CD4-positive, alpha-beta T cell treated with Interleukin-21 for 1 hour (primary cell): ENCODE measurements around the gene PDE4D.
"Not testable (repeated sequence)": the region's sequence is repeated elsewhere in the genome, so short reads cannot be mapped to it uniquely, and the experiment has no call there.

Source experiments
- DNase-seq: peaks from one replicate; pipeline ENCODE4 v3.0.0-alpha.2; 2020

PDE4D gene

GRCh38 chr5:59317023-59317773 lies 576.3 kb downstream of the PDE4D start:
- no peak for DNase-seq

- no peak for DNase-seq
These were observed 581.3 kb downstream of the PDE4D start for GRCh38 chr5:59312223-59312622.

DNA sequence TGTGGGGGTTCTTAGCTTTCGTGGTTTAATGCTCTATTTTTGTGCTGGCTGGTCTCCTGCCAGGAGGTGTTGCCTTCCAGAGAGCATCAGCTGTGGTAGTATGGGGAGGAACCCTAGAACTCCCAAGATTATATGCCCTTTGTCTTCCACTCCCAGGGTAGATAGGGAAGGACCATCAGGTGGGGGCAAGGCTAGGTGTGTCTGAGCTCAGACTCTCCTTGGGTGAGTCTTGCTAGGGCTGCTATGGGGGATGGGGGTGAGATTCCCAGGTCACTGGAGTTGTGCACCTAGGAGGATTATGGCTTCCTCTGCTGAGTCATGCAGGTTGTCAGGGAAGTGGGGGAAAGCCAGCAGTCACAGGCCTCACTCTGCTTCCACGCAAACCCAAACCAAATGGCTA lies 584.8 kb downstream of the PDE4D start:
- not testable (repeated sequence) for DNase-seq

DNA sequence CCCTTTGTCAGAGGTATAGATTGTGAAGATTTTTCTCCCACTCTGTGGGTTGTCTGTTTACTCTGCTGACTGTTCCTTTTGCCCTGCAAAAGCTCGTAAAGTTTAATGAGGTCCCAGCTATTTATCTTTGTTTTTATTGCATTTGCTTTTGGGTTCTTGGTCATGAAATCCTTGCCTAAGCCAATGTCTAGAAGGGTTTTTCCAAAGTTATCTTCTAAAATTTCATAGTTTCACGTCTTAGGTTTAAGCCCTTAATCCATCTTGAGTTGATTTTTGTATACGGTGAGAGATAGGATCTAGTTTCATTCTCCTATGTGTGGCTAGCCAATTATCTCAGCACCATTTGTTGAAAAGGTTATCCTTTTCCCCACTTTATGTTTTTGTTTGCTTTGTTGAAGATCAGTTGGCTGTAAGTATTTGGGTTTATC lies 590.2 kb downstream of the PDE4D start:
- not testable (repeated sequence) for DNase-seq

DNA sequence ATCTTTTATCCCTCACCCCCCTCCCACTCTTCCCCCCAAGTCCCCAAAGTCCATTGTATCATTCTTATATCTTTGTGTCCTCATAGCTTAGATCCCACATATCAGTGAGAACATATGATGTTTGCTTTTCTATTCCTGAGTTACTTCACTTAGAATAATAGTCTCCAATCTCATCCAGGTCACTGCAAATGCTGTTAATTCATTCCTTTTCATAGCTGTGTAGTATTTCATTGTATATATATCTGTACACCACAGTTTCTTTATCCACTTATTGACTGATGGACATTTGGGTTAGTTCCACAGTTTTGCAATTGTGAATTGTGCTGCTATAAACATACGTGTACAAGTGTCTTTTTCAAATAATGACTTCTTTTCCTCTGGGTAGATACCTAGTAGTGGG lies 591.0 kb downstream of the PDE4D start:
- not testable (repeated sequence) for DNase-seq

- no peak for DNase-seq
These were observed 591.8 kb downstream of the PDE4D start for GRCh38 chr5:59301727-59302126.

DNA sequence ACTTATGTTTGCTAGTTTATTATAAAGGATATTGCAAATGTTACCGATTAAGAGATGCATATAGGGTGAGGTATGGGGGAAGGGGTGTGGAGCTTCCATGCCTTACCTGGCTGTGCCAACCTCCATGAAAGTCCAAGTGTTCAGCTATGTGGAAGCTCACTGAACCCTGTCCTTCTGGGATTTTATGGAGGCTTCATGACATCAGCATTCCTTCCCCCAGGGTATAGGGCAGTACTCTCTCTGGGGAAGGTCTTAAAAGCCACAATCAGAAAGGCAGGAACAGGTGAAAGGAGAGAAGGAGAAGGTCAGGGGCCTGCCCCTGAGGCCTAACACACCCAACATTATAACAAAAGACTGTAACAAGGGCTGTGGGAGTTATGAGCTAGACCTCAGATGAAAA lies 592.6 kb downstream of the PDE4D start:
- DNase-seq, result no peak

DNA sequence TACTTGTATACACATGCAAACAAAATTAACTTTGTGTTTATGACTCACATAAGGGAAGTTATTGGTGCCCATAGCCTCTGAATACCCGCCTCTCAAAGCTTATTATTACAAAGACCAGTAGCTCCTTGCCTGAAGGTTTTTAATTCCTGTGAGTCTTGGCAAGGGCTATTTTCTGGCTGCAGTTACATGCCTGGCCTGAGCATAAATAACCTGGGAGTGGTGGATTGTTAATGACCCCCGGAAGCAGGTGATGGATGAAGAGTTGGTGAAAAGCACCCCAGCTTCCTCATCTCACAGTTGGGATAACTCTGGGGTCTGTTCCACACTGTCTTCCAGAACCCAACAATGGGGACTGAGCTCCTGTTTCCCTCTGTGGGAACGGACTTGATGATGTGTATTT lies 594.5 kb downstream of the PDE4D start:
- DNase-seq, result no peak

DNA sequence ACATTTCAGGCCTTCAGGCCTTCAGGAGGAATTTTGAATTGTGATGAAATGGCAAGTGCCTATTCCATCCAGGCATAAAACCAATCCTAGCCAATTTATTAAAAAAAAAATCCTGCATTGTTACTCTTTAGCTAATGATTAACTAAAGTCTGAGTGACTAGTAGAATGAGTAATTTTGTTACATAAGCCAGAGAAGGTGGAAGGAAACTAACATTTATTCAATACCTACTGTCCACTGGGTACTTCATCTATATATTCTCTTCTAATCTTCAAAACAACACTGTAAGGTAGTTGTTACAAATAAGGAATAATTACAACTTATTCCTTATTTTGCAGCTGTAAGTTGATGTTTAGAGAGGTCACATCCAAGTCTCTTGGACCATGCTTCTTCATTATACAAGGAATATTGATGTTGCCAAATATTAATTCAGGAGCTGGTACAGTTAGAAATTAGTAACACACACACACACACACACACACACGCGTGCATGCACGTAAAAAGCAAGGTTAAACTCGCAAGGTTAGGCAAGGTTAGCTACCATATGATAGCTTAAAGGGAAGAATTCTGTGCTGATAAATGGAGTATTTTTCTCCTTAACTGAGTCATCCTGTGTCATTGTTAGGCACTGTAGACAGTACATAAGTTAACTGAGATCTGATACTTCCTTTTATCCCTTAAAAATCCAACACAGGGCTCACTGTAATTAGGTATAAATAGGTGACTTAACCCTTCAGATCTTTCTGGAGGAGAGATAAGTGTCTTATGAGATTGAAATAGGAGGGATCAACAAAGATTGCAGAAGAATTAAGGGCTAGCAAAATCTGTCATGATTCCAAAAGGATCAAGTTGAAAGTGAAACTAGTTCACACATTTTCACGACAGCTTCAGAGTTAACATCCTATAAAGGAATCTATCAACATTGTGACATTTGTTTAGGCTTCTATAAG lies 596.9 kb downstream of the PDE4D start:
- no peak for DNase-seq

DNA sequence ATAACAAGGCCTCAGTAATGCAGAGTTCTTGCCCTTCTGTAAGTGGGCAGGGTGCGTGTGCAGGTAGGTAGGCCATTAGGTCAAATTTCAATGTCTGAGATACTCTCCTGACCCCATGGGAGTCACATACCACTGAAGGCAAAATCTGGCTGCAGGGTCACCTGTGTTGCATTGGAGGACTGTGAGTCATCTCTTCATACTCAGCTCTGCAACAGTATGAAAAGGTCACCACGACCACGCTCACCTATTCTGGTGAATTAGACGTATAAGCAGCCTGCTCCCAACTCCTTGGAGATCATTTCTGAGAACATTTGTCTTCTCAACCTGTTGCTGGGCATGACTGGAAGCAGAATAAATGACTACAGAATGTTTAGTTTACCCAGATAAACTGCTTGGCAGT lies 599.8 kb downstream of the PDE4D start:
- no peak for DNase-seq

GRCh38 chr5:59291941-59292340 lies 601.6 kb downstream of the PDE4D start:
- DNase-seq, result no peak

DNA sequence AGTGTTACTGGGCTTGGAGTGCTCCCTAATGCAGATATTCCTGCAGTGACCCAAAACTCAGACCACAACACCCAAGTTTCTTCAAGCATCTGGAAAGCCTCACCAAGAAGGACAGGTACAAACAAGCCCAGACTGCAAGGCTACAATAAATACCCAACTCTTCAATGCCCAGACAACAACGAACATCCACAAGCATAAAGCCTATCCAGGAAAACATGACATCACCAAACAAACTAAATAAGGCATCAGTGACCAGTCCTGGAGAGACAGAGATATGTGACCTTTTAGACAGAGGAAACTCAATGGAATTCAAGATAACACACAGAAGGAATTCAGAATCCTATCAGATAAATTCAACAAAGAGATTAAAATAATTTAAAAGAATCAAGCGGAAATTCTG lies 605.6 kb downstream of the PDE4D start:
- no peak for DNase-seq

DNA sequence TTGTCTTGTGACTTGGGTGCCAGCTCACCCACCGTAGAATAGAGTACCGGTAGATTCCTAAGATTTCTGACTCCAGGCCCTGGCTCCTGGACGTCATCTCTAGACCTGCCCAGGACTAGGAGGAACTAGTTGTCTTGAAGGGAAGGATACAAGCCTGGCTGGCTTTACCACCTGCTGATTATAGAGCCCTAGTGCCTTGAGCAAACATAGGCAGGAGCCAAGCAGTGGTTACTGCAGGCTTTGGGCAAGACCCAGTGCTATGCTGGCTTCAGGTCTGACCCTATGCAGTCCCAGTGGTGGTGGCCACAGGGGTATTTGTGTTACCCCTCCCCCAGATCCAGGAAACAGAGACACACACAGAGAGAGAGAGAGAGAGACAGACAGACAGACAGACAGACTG lies 606.2 kb downstream of the PDE4D start:
- DNase-seq, result no peak

DNA sequence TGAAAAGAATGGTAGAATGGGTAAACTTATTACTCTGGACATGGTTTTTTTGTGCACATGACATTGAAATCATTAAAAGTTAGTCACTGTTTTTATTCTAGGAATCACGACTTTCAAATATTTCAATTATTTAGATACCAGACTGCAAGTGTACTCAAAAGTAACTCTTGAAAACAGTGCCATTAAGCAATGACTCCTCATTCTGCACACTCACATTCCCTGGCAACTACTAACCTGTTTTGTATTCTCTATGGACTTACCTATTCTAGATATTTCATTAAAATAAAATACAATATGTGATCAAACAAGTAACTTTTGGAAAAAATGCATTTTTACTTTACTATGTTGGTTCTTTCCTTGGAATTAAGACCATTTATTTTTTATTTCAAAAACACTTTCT lies 607.0 kb downstream of the PDE4D start:
- no peak for DNase-seq

- no peak for DNase-seq
These were observed 608.1 kb downstream of the PDE4D start for GRCh38 chr5:59285300-59286016.

DNA sequence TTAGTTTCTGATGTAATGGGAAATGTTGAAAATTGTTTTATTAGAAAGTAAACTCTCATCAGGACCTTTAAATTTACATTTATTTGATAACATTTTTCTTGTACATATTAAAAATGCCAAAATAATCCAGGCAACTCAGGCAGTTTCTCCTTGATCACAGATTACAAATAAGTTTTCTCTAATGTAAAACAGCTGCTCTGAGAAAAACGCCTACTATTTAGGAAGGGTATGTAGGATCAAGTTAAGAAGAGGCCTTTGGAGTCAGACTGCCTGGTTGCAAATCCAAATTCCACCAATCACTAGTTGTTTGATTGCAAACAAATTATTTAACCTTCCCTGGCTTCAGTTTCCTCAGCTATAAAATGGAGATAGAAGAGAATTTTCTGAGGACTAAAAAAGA lies 610.8 kb downstream of the PDE4D start:
- DNase-seq, result no peak

GRCh38 chr5:59279979-59280378 lies 613.5 kb downstream of the PDE4D start:
- DNase-seq, result no peak

DNA sequence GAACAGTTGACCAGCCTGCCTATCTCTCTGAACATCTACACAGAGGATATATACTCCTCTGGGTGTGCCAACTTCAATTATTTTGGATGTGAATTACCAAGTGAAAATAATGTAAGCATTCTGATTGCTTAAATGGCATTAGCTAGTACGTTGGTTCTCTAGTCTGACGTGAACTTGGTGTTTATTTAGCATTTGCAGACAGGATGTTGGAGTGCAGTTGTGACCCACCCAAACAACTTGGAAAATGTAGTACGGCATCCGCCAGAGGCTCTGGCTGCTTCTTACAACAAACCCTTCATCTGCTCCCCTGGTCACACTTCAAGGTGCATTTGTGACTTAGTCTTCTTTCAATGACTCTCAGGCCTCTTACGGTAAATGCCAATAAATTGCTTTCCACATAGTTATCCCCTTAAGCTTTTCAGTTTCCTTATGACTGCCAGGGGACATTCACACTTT lies 616.6 kb downstream of the PDE4D start:
- no peak for DNase-seq

DNA sequence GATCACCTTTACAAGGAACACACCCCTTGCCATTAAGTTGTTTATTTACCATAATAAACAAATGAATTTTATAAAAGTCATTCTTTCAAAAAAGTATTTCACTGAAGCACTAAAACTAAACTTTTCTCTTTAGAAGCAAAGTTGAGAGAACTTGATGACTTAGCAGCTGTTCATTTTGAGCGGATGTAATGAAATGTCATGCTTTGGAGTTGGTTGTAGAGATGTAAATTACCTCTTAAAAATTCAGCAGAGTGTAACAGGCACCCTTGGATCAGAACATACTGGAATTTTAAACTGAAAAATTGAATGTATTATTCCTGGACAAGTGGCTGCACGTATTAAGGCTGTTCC lies 617.2 kb downstream of the PDE4D start:
- DNase-seq, result no peak

- no peak for DNase-seq
These were observed 617.8 kb downstream of the PDE4D start for GRCh38 chr5:59275510-59276324.

- DNase-seq, result no peak
These were observed 618.4 kb downstream of the PDE4D start for GRCh38 chr5:59275170-59275509.

GRCh38 chr5:59274106-59274636 lies 619.4 kb downstream of the PDE4D start:
- DNase-seq, result no peak
